SKM-1 (cell line): ENCODE measurements around the gene PKN2.
A peak's percentile ranks its signal among the peaks of the same experiment; 100 is the strongest.
"Not testable (repeated sequence)": the region's sequence is repeated elsewhere in the genome, so short reads cannot be mapped to it uniquely, and the experiment has no call there.

Experiments used
- DNase-seq: peaks from one replicate; lab custom pipeline; 2025; ENCODE audit not compliant: unreplicated experiment; lab: John Stamatoyannopoulos, UW

Gene PKN2

GRCh38 chr1:88678405-88678804, 5.7 kb upstream of the PKN2 start:
- no peak for DNase-seq

- no peak for DNase-seq
These were observed 3.6 kb upstream of the PKN2 start for GRCh38 chr1:88680471-88680870.

- DNase-seq = no peak
These were observed 3.0 kb upstream of the PKN2 start for GRCh38 chr1:88680911-88681622.

GRCh38 chr1:88684482-88685258, 597 bp downstream of the PKN2 start:
- peak; percentile 61 for DNase-seq

GRCh38 chr1:88685259-88685620, 1.2 kb downstream of the PKN2 start:
- no peak for DNase-seq

GRCh38 chr1:88691540-88691939, 7.5 kb downstream of the PKN2 start:
- DNase-seq = no peak

GRCh38 chr1:88695781-88696180, 11.7 kb downstream of the PKN2 start:
- DNase-seq = no peak

- no peak for DNase-seq
These were observed 13.4 kb downstream of the PKN2 start for GRCh38 chr1:88697503-88697902.

- DNase-seq = no peak
These were observed 14.1 kb downstream of the PKN2 start for GRCh38 chr1:88698140-88698539.

GRCh38 chr1:88698764-88699163, 14.7 kb downstream of the PKN2 start:
- no peak for DNase-seq

- no peak for DNase-seq
These were observed 16.4 kb downstream of the PKN2 start for GRCh38 chr1:88700425-88701013.

- DNase-seq = peak; percentile 74
These were observed 17.2 kb downstream of the PKN2 start for GRCh38 chr1:88701275-88701674.

- DNase-seq = not testable (repeated sequence)
These were observed 17.7 kb downstream of the PKN2 start for GRCh38 chr1:88701793-88702192.

- DNase-seq = no peak
These were observed 23.9 kb downstream of the PKN2 start for GRCh38 chr1:88708011-88708410.

- DNase-seq = not testable (repeated sequence)
These were observed 28.8 kb downstream of the PKN2 start for GRCh38 chr1:88712907-88713306.

- not testable (repeated sequence) for DNase-seq
These were observed 32.5 kb downstream of the PKN2 start for GRCh38 chr1:88716571-88716970.

- DNase-seq = no peak
These were observed 38.4 kb downstream of the PKN2 start for GRCh38 chr1:88722492-88722891.

GRCh38 chr1:88726697-88727096, 42.6 kb downstream of the PKN2 start:
- DNase-seq = no peak

GRCh38 chr1:88727205-88727604, 43.1 kb downstream of the PKN2 start:
- DNase-seq = no peak

GRCh38 chr1:88729297-88729696, 45.2 kb downstream of the PKN2 start:
- no peak for DNase-seq

- DNase-seq = peak; percentile 40
These were observed 46.1 kb downstream of the PKN2 start for GRCh38 chr1:88730132-88730675.

- DNase-seq = no peak
These were observed 46.9 kb downstream of the PKN2 start for GRCh38 chr1:88730995-88731394.
